SK-N-SH (cell line): ENCODE data around the gene HSF4. TPM values are rescaled to one million over a fixed set of nuclear protein-coding genes. Genes with fewer than 3 reads are reported as not detected.

Experiments used
- CTCF ChIA-PET: fragments of 300-600, 350-600 bp; formaldehyde crosslinking; extraction: SDS; loops from one replicate; lab custom pipeline; 2021; lab: Yijun Ruan, JAX
- POLR2A ChIA-PET: fragments of 350-600 bp; sonication (Branson Sonifier 250); formaldehyde crosslinking; extraction: SDS; loops from one replicate; lab custom pipeline; 2020; ENCODE audit warnings: antibody characterized with exemption, inconsistent platforms; lab: Yijun Ruan, JAX
- DNase-seq: peaks from one replicate; pipeline ENCODE4 v3.0.0; 2012
- H2AFZ ChIP-seq: fragments of 200-600 bp; sonication (generic); 2 replicates; pipeline ENCODE4 v1.8.1; 2016; ENCODE audit warnings: antibody characterized with exemption, mild to moderate bottlenecking, low read depth
- H3F3A ChIP-seq: fragments of 200-600 bp; sonication (generic); replicated peaks from 2 replicates; pipeline ENCODE3; 2016; ENCODE audit warnings: antibody characterized with exemption, mild to moderate bottlenecking; ENCODE audit not compliant: insufficient read depth
- H3K27ac ChIP-seq, 2 experiments: fragments of 200-500 bp in 1 of 2; fragments of 200-600 bp in 1 of 2; sonication (Bioruptor generic) in 1 of 2; sonication (generic), shearing (Covaris generic) in 1 of 2; 2 replicates each; pipeline versions ENCODE4 v1.5.1 to v1.6.1; 2014 to 2016; ENCODE audit warnings: low read depth in 2 of 2, inconsistent platforms in 1 of 2, low read length in 1 of 2, mild to moderate bottlenecking in 1 of 2, mixed read lengths in 1 of 2
- H3K27me3 ChIP-seq: fragments of 200-600 bp; sonication (generic), shearing (Covaris generic); 2 replicates; pipeline ENCODE4 v1.6.1; 2016; ENCODE audit warnings: mixed run types; ENCODE audit not compliant: insufficient read depth
- H3K36me3 ChIP-seq, 2 experiments: fragments of 200-500 bp in 1 of 2; fragments of 200-600 bp in 1 of 2; sonication (Bioruptor generic) in 1 of 2; sonication (generic) in 1 of 2; replicated peaks in 1 of 2; 2 replicates each; pipeline versions ENCODE3 to v1.5.1; 2014 to 2016; ENCODE audit warnings: low read length in 1 of 2, mild to moderate bottlenecking in 1 of 2; ENCODE audit not compliant: insufficient read depth in 2 of 2, control insufficient read depth in 1 of 2
- H3K4me1 ChIP-seq, 2 experiments: fragments of 200-500 bp in 1 of 2; fragments of 200-600 bp in 1 of 2; sonication (Bioruptor generic) in 1 of 2; sonication (generic), shearing (Covaris generic) in 1 of 2; 2 replicates each; pipeline versions ENCODE4 v1.5.1 to v1.6.1; 2014 to 2016; ENCODE audit warnings: low read depth in 1 of 2, low read length in 1 of 2, mixed run types in 1 of 2; ENCODE audit not compliant: insufficient read depth in 2 of 2, control insufficient read depth in 1 of 2
- H3K4me2 ChIP-seq: fragments of 200-600 bp; sonication (generic), shearing (Covaris generic); 2 replicates; pipeline ENCODE4 v1.6.1; 2017; ENCODE audit warnings: mixed run types
- H3K4me3 ChIP-seq, 2 experiments: fragments of 200-500 bp in 1 of 2; fragments of 200-600 bp in 1 of 2; sonication (Bioruptor generic) in 1 of 2; sonication (generic), shearing (Covaris generic) in 1 of 2; 2 replicates each; pipeline versions ENCODE4 v1.5.1 to v1.8.1; 2014 to 2016; ENCODE audit warnings: low read depth in 2 of 2, inconsistent platforms in 1 of 2, low read length in 1 of 2, mild to moderate bottlenecking in 1 of 2, mixed read lengths in 1 of 2, moderate library complexity in 1 of 2
- H3K79me2 ChIP-seq: fragments of 200-600 bp; sonication (generic); 2 replicates; pipeline ENCODE4 v1.8.1; 2017; ENCODE audit warnings: mild to moderate bottlenecking; ENCODE audit not compliant: insufficient read depth
- H3K9ac ChIP-seq: fragments of 200-600 bp; sonication (generic); 2 replicates; pipeline ENCODE4 v1.6.1; 2017; ENCODE audit warnings: mixed run types
- H3K9me2 ChIP-seq: fragments of 200-600 bp; sonication (generic); 2 replicates; pipeline ENCODE4 v1.6.1; 2017; ENCODE audit warnings: mixed run types
- H3K9me3 ChIP-seq: fragments of 200-600 bp; sonication (generic); 2 replicates; pipeline ENCODE4 v1.6.1; 2017; ENCODE audit warnings: mixed run types, mild to moderate bottlenecking, moderate library complexity
- H4K20me1 ChIP-seq: fragments of 200-600 bp; sonication (generic); 2 replicates; pipeline ENCODE4 v1.6.1; 2017; ENCODE audit warnings: mild to moderate bottlenecking, mixed run types; ENCODE audit not compliant: insufficient read depth
- CTCF ChIP-seq: fragments of 200-600 bp; sonication (generic); IDR thresholded peaks from 2 replicates; pipeline ENCODE4 v1.6.1; 2017; ENCODE audit warnings: antibody characterized with exemption, mild to moderate bottlenecking, moderate library complexity
- ELF1 ChIP-seq: IDR thresholded peaks from 2 replicates; pipeline ENCODE4 v1.4.0; 2012
- FOXM1 ChIP-seq: IDR thresholded peaks from 2 replicates; pipeline ENCODE4 v1.4.0; 2012; ENCODE audit warnings: low read depth, mild to moderate bottlenecking
- GATA2 ChIP-seq: sonication (generic); formaldehyde crosslinking; IDR thresholded peaks from 2 replicates; pipeline ENCODE4 v1.5.0; 2020; ENCODE audit warnings: mild to moderate bottlenecking, missing genetic modification reagents
- IRF3 ChIP-seq: fragments of 150-350 bp; IDR thresholded peaks from 2 replicates; pipeline ENCODE4 v1.6.1; 2016; ENCODE audit warnings: mild to moderate bottlenecking, low read depth, low read length
- MAX ChIP-seq: IDR thresholded peaks from 2 replicates; pipeline ENCODE4 v1.4.0; 2012; ENCODE audit warnings: low read depth
- MXI1 ChIP-seq: IDR thresholded peaks from 2 replicates; pipeline ENCODE4 v1.6.1; 2012; ENCODE audit warnings: mild to moderate bottlenecking, low read depth, low read length, improper control_type of control experiment
- RAD21 ChIP-seq: IDR thresholded peaks from 2 replicates; pipeline ENCODE4 v1.6.1; 2012; ENCODE audit warnings: mild to moderate bottlenecking, low read length
- REST ChIP-seq: IDR thresholded peaks from 2 replicates; pipeline ENCODE4 v1.6.1; 2012; ENCODE audit warnings: mild to moderate bottlenecking, low read depth, low read length, moderate library complexity
- SIN3A ChIP-seq: IDR thresholded peaks from 2 replicates; pipeline ENCODE4 v1.6.1; 2012; ENCODE audit warnings: low read depth, mild to moderate bottlenecking, low read length, moderate library complexity, borderline replicate concordance
- SMC3 ChIP-seq: IDR thresholded peaks from 2 replicates; pipeline ENCODE4 v1.6.1; 2012; ENCODE audit warnings: low read depth, low read length, improper control_type of control experiment
- TAF1 ChIP-seq: IDR thresholded peaks from 2 replicates; pipeline ENCODE4 v1.6.1; 2012; ENCODE audit warnings: low read depth, mild to moderate bottlenecking, low read length, moderate library complexity, borderline replicate concordance
- WGBS: methylation state at CpG from one replicate; pipeline ENCODE4 v1.1.6; 2017; ENCODE audit warnings: low lambda C conversion rate; 5-methylcytosine and 5-hydroxymethylcytosine counted together
- polyA plus RNA-seq, 3 experiments: library from polyadenylated mRNA; depleted of rRNA; stranded (reverse); fragments of >200 nt; gene quantifications; 2 replicates each; pipeline ENCODE4 v1.2.3, GENCODE V29; 2012

HSF4 gene
- polyA plus RNA-seq, 1 of the 3 experiments (the other 2 are of a cell fraction), result 33.4 TPM

- Histone ChIP-seq H3K9ac (no peak overlapping the region), H4K20me1 (no peaks in the 10 kb centered on the region; the same call in 1 of the 2 replicates), H3K4me3 (peak overlapping the region in 1 of 2 experiments; percentile 48; a peak in 3 of 4 replicates), H3K9me2 (no peaks in the 10 kb centered on the region), H3K79me2 (peaks cover 18% of the 10 kb centered on the region), H3K4me1 (peaks cover 22 to 26% of the 10 kb centered on the region in 2 experiments), H3K4me2 (peak overlapping the region; percentile 92), H3F3A (peaks cover 33% of the 10 kb centered on the region), H3K36me3 (no peaks in the 10 kb centered on the region), H3K9me3 (no peaks in the 10 kb centered on the region), H3K27me3 (no peaks in the 10 kb centered on the region), H2AFZ (no peak overlapping the region), H3K27ac (peak overlapping the region in 1 of 2 experiments; percentile 97; a peak in 1 of 4 replicates)
- peak; percentile 73 for DNase-seq
- 76% methylated on average over 18 of the region's 43 CpGs for WGBS
- CTCF ChIA-PET, result interaction anchor here (0.6 to 4.2 kb wide), 25 partner anchors 9 to 290 kb away, joined by 3 to 27 read pairs (median 4); partner anchors contain the start of genes CES3, NOL3, TMEM208 and ZDHHC1
- TF ChIP-seq GATA2 (CRISPR knock-in tag) (no peak), SIN3A (peak; percentile 98), IRF3 (no peak), REST (peak; percentile 99), FOXM1 (no peak), MXI1 (peak; percentile 28; the same call in 1 of the 2 replicates), MAX (peak; percentile 81), RAD21 (peak; percentile 64), TAF1 (0 out of 2 replicates have a peak, but pooled peaks have one; percentile 18), SMC3 (peak; percentile 81), CTCF (peak; percentile 75), ELF1 (no peak)
- POLR2A ChIA-PET, result interaction anchor here (0.8 to 2.0 kb wide), 7 partner anchors 10 to 42 kb away, joined by 3 to 12 read pairs (median 4); partner anchors contain the start of genes HSF4, NOL3 and TMEM208
Measured at GRCh38 chr16:67184995-67185650, 20.6 kb downstream of the HSF4 start.
